Measurements from ENCODE around the gene CUEDC1.

The CUEDC1 gene, protein sequence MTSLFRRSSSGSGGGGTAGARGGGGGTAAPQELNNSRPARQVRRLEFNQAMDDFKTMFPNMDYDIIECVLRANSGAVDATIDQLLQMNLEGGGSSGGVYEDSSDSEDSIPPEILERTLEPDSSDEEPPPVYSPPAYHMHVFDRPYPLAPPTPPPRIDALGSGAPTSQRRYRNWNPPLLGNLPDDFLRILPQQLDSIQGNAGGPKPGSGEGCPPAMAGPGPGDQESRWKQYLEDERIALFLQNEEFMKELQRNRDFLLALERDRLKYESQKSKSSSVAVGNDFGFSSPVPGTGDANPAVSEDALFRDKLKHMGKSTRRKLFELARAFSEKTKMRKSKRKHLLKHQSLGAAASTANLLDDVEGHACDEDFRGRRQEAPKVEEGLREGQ

DNA sequence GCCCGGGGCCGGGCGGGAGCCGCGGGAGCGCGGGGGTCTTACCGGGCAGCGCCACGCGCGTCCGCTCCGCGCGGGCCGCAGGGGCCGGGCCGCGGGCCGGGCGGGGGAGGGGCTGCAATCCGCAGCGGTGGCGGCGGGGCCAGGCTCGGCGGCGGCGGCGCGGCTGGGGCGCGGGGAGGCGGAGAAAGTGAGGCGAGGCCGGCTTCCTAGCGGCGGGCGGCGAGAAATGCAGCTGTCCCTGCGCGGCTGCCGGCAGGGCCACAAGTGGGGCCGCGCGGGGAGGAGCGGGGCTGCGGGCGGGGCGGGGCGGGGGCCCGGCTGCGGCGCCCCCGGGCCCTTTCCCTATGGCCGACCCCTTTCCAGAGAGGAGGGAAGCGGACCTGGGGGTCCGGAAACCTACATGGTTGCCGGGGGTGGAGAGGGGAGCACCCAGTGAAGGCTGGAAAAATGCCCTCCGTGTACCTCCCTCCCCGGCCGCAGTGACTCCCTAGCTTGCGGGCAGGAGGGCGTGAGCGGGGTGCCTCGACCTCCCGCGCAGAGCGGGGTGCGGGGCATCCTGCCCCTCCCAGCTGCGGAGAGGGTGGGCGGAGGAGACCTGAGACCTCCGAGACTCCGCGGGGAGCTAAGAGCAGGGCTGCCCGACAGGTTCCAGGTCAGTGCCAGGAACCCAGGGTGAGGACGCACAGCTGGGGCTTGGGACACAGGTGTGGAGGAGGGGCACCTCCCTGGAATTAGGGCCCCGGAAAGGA lies at the start of gene CUEDC1:
CUEDC1 (minus strand) TSS at position 230 of the 749 bp plus-strand sequence. CDS start 69,848 bp downstream, outside the sequence.
- DNase-seq (ENCODE audit: low spot score) = peak; percentile 92

DNA sequence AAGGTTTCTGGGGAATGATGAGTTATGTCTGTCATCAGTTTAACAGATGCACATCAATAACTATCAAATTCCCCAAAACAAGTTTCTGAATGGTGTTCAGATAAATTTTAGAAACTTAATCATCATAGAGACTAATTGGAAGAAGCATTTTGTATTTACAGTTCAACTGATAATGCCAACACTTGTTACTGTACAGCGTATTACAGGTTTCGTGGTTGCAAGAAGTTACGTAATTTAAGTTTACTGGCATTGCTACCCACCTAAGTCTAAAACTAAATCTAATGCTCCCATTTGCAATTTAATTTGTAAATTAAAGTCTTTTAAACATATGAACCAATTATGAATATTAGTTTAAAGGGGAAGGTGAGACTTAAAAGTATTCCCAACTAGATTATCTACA lies 48.8 kb upstream of the CUEDC1 start:
- DNase-seq (ENCODE audit: low spot score) = no peak

DNA sequence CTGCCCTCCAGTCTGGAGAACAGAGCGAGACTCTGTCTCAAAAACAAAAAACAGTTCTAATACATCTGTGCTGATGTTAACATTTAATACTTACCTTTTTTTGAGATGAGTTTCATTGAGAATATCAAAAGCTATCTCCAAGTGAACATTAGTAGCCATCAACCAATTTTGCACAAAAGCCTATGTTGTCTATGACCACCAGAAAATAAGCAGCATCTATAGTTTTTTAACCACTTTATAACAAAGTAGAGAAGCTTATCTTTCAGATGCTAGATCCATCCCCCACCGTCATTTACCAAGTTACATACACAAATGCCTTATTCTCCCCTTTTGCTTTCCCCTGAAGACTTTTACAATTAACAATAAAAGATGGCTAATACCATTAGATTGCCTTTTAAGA lies 47.8 kb upstream of the CUEDC1 start:
- no peak for DNase-seq (ENCODE audit: low spot score)

DNA sequence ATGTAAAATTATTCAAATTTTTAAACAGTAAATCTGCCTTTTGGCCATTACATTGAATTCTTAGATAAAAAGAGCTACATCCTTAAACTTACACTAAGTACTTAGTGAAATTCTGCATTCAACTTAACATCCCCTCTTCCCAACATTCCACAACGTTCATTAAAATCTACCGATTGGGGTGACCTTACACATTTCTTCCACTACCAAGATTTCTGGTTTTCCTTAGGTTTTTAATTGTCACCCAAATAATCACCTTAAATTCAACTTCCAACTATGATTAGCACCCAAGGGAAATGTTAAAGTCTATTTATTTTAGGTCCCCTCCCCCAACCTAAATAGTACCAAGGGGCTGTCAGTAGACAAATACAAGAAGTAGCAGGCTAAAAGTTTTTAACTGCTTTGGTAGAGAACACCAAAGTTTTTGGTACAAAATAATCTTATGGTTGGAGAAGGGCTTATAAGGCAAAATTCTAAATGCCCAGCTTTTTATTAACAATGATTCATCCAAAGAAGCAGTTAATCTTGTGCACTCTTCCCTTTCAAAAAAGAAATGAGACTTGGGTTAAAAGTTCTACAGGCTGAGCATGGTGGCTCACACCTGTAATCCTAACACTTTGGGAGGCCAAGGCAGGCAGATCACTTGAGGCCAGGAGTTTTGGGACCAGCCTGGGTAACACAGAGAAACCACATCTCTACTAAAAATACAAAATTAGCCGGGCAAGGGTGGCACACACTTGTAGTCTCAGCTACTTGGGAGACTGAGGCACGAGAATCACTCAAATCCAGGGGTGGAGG lies 47.1 kb upstream of the CUEDC1 start:
- DNase-seq (ENCODE audit: low spot score) = no peak

DNA sequence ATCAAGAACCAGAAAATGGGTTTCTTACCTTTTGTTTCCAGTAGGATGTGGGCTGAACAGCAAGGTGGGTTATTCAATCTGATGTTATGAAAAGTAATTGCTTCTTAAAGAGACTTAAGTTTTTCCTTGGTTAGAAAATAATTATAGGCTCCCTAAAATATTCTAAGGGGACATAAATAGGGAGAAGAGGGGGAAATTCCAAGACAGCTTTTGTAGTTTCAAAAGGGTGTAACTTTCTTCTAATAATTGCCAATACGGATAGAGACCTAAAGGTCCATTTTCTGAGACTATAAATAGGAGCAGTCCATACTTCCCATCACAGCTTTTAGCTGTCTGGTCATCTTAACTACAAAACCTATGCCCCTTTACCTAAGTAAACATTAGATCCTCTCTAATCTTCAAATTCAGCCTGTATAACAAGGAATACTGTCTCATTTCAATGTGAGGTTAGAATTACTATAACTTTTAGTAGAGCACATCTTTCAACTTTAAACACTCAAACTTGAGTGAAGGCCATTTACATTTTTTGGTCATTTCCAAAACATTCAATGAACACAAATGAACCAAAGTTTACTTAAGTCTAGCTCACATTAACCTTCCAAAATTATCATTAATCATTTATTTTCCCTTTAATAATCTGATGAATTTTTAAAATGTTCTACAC lies 46.4 kb upstream of the CUEDC1 start:
- DNase-seq (ENCODE audit: low spot score) = no peak

DNA sequence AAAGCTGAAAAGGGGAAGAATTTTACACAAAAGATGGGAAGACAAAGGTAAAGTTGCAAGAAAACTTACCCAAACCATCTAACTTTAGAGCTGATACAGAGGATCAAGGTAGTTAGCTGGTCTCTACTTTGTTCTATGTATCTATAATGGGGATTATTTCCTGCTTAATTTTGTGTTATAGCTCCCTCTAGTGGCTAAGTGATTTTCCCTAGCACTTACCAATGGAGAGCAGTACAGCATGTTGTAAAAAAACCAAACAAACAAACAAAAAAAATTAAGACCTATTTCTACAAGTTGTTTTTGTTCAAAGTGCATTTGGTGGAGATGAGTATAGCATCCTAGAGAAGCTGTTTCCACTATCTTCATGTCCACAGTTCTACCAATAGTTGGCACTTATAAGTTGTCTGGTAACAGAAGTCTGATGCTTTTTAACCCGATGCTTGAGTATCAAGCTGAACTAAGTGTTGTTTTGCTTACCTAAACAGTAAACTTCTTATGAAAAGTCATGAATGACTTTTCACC lies 44.3 kb upstream of the CUEDC1 start:
- DNase-seq (ENCODE audit: low spot score) = no peak

DNA sequence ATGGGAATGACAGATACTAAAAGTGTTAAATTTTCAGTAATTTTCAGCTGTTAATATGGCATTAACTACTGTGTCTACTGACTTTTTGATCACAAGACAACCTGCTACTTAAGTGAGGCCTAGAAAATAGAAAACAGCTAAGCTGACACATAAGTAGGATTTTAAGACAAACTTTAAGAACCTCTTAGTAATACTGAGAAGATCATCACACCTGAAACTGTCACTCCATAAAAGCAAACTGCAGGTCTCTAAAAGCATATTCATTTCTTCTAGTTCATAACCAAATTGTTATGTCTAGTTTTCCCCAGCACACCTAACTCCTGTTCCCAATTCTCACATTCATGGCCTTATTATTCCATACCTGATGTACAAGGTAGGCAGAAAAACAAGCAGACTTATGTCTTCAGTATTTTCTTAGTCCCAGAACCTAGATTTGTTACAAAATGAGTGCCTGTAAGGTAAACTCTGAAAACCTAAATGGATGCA lies 43.8 kb upstream of the CUEDC1 start:
- DNase-seq (ENCODE audit: low spot score) = no peak

DNA sequence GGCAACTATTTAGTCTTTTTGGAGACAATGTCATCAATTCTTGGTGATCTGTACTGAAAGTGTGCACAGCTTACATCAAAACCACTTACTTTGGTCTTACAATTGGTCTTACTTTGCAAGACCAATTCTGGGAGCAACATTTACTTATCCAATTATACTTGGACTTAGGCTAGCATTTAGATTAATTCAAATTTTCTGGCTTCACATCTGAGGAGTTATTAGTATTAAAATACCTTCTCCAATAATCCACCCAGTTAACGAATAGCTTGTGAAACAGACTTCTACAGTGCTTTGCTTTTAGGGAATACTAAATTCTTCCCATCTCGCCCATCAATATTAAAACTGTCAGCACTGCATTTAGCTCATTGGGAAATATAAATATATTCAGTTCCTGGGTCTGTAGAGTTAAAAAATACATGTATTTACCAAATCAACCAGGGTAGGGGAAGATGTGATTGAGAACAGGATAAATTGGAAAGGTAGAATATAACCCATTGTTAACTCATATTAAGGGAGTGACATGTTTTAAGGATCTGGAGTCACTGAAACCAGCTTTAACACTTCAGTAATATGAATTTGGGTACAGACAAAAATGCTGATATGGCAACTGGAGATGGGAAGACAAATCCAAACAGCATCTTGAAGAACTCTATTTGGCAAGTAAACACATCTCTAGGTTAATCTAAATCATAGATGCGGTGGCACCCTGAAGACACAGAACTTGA lies 42.0 kb upstream of the CUEDC1 start:
- DNase-seq (ENCODE audit: low spot score) = no peak

DNA sequence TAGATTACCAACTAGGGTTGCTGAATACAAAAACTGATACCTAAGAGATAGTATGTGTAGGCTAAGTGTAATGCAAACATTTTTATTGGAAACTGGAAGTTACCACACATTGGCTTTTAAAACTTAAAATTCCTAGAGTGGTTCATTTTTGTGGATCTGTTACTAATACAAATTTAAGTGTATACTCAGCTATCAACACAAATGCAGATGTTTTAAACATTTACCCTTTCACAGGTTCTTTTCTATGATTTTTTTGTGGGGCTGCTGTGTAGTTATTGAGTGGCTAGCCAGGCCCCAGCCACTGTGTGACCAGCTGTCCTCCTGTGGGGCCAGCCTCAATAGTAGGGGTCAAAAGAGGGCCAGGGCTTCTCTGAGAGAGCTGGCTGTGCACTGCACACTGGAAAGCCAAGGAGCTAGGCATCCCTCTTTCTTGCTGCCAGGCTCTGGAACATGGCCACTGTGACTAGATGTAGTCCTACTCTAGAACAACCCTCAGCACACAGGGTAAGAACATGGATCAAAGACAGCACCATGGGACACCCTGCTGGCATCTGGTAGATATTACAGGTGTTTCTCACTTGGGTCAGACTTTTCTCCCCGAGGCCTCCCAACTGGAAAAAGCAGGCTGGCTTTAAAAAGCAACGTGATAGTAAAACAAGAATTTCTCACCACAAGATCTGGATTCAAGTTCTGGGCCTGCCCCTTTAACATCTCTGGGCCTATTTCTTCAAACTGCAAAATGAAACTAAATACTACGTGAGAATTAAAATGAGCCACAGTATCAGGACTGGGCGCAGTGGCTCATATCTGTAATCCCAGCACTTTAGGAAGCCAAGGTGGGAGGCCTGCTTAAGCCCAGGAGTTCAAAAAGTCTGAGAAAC lies 40.1 kb upstream of the CUEDC1 start:
- DNase-seq (ENCODE audit: low spot score) = peak; percentile 76

DNA sequence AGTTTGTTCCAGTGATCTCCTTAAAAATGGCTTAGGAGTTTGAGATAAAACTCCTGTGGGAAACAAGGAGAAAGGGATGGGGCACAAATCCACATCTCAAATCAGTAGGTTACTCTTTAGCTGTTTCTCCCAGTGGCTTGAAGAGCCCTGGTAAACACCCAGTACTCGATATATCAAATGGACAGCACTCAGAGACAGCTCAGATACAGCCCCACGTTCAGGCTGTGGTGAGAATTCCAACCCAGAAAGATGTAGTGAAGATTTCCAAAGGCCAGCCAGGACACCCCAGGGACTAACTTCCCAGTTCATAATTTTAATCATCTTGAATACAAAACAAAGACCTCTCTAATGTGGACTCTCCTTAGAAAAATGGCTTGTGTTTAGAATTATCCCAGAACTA lies 39.2 kb upstream of the CUEDC1 start:
- DNase-seq (ENCODE audit: low spot score) = no peak

DNA sequence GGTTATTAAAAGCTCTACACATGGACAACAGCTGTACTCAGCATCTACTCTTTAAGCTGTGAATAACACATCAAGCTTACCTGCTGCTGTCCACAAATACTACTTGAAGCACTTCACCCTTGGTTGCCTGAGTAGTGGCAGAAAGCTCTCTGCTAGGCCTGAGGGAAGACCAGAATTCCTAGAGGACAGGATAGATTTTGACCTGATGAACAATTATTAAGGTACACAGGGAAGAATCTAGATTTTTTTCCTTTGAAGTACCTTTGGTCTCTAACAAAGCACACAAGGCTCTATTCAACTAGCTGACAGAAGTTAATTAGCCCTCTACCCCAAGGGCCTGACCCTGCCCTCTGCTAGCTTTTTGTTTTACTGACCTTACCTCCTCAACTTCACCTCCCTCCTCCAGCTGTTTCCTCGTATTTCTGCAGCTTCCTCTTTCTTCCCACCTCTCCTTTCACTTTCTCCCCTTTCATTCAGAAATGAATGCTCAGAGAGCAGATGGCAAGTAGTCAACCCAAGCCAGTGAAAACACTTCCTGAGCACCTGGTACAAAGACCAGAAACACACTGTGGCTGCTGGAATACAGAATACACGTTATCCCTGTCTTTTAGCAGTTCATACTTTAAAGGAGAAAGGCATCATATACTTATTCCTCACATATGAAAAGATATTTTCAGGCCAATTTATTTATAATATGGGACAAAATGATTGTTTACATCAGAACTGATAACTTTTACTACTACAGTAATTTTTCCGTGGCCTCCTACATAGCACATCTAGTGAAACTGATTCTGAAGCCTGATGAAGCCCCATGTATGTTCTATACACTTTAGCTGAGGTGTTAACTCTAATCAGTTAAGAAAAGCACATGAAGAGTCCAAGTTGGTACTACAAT lies 38.5 kb upstream of the CUEDC1 start:
- no peak for DNase-seq (ENCODE audit: low spot score)

DNA sequence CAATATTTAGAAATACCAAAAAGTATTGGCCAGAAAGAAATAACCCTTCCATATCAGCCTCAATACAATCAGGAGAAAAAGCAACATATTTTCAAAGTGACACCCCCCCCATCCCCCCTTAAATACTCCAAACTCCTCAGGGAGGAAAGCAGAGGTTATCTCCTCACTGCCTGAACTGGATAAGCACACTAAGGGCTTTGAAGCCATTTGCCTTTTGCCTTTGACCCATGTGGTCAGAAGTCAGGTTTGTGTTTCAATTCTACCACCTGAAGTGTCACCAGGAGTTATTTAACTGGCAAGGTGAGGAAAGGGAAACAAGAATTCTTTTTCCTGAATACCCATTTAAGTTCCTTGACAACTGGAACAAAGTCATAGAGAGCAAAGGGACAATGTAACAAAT lies 36.3 kb upstream of the CUEDC1 start:
- no peak for DNase-seq (ENCODE audit: low spot score)

DNA sequence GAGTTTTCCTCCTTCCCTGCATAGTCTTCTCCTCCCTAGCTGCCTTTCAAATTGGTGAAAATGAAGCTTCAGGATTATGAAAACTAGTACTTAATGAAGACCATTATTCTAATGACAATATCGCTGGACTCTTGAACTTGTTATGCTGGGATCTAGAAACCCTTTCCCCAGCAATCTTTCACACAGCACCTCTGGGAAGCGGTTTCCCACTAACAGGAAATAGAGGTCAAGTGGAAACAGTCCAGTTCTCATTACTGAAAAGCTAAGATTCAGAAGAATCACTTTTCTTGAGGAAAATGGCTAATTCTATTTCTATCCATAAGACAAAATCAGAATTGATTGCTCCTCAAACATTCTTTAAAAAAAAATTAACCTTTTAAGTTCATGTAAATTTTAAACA lies 34.8 kb upstream of the CUEDC1 start:
- DNase-seq (ENCODE audit: low spot score) = no peak

DNA sequence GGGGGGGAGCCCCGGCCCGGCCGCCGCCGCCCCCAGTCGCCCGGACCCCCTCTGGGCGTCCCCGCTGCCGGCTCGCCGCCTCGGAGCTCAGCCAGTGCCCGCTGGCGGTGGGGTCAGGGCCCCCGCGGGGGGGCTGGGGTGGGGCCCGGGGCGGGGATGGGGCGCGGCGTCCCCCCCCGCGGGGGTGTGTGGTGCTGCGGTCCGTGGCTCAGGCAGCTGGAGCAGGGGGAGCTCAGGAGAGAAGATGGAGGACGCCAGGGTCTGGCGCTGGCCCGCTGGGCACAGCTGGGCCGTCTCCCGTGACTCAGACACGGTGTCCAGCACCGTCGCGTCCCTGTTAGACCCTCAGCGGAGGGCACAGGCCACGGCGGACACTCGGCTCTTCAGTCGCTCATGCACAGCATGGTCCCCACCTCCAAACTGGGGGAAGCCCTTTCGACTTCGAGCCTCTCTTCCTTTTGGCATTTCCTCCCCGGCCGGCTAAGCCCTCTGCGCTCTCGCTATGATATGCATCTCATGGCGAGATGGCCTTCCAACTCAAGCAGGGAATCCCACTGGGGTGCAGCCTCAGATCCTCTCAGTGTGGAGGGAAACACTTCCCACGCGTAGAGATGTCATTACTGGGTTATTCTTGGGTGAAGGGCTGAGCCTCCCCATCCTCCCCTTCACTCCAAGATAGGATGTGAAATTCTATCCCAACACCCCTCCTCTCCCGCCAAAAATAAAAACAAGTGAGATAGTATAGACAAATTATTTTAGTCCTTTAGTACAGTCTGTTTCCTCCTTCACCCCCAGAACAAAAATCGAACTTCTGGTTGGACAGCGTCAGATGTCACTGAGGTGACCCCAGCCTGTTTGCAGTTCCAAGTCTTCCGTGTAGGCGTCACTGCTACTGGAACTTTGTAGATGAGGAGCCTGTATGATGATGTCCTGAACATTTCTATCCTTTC lies 33.4 kb upstream of the CUEDC1 start:
- DNase-seq (ENCODE audit: low spot score) = peak; percentile 89

DNA sequence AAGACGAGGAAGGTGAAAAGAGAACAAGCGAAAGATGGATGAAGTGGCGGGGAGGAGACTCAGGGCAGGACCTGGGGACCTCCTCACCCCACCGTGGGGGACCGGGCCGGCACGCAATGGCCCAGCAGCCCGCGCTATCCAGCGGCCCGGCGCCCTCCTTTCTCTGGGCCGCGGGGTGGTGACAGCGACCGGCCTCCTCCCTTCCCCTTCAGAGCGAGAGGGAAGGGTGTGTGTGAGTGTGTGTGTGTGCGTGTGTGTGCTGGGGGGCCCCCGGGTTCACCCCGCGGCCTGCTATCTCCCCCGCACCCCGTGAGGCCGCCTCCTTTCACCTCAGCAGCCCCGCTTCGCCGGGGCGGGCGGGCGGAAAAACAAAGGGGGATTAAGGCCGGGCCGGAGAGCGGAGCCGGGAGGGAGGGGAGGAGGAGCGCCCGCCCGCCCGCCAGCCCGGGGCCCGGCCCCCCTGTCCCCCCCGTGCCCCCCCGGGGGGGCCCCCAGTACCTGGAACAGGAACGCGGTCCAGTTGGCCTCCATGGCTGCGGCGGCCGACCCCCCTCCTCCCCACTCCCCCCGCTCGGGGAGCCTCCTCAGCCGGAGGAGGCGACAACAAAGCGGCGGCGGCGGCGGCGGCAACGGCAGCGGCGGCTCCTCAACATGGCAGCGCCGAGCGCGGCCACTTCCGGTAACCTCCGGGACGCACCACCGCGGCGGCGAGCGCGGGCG lies 32.5 kb upstream of the CUEDC1 start, which contains the start of gene VEZF1:
VEZF1 (minus strand) TSS at position 674 of the 720 bp plus-strand sequence; CDS start at position 531, 143 bp downstream.
- DNase-seq (ENCODE audit: low spot score) = peak; percentile 95

DNA sequence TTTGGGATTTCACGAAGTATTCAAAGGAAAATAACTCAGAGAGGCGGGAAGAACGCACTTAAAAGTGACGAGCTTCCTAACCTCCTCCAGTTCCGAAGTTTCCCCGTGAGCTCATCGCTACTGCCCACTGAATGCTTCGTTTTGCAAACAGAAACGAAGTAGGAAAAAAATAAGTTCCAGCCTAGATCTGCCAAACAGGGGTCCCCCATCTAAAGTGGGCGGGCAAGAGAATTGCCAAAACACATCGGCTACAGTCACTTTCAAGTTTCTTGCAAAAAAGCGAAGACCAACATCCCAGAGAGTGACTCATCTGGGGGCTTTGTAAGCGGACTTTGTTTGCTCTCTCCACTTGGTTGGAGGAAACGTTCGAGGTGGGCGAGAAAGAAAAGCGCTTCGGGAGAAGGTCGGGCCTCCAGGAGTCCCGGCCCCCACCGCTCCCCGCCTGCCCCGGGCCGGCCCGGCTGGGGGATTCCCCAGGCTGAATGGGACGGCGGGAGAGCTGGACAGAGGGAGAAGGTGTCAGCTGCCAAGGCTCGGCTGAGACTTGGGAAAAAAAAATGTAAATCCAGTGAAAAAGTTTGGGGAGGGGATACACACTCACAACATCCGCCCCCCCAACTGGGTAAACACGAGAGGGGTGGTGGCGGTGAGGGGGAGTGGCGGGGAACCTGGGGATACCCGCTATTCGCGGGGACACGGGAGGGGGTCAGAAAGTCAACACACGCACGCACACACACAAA lies 31.8 kb upstream of the CUEDC1 start:
- peak; percentile 70 for DNase-seq (ENCODE audit: low spot score)

Measured in ecto neural progenitor cell (in vitro differentiated cells).